ENCODE measurements around the gene CNDP1. TPM values are rescaled to one million over a fixed set of nuclear protein-coding genes. Genes with fewer than 3 reads are reported as not detected.

The CNDP1 gene
- total RNA-seq, 1 experiment from 2014 or later, result not detected

DNA sequence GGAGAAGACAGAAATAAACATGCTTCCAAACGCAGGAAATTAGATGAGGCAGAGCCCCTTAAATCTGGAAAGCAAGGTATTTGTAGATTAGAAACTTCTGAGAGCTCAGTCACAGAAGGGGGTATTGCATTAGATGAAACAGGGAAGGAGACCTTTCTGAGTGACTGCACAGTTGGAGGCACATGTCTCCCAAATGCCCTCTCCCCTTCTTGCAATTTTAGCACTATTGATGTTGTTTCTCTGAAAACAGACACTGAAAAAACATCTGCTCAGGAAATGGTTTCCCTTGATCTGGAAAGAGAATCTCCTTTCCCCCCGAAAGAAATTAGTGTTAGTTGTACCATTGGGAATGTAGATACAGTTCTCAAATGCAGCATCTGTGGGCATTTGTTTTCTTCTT lies 96.9 kb downstream of the CNDP1 start:
- intact Hi-C loops (cut with micrococcal nuclease; ENCODE audit: unreplicated experiment), result no loop called here
- Mint-ChIP-seq H3K9me3 (ENCODE audit: low read depth, unreplicated experiment) (no peaks in the 10 kb centered on the region), H3K27ac (ENCODE audit: unreplicated experiment) (no peak overlapping the region), H3K4me1 (ENCODE audit: low read depth, unreplicated experiment) (peaks cover 8% of the 10 kb centered on the region), H3K36me3 (ENCODE audit: insufficient read depth, unreplicated experiment) (peaks cover 6% of the 10 kb centered on the region), H3K27me3 (ENCODE audit: unreplicated experiment) (no peaks in the 10 kb centered on the region), H3K4me3 (ENCODE audit: low read depth, unreplicated experiment) (no peak overlapping the region)
- TF ChIP-seq, protein P1, sequence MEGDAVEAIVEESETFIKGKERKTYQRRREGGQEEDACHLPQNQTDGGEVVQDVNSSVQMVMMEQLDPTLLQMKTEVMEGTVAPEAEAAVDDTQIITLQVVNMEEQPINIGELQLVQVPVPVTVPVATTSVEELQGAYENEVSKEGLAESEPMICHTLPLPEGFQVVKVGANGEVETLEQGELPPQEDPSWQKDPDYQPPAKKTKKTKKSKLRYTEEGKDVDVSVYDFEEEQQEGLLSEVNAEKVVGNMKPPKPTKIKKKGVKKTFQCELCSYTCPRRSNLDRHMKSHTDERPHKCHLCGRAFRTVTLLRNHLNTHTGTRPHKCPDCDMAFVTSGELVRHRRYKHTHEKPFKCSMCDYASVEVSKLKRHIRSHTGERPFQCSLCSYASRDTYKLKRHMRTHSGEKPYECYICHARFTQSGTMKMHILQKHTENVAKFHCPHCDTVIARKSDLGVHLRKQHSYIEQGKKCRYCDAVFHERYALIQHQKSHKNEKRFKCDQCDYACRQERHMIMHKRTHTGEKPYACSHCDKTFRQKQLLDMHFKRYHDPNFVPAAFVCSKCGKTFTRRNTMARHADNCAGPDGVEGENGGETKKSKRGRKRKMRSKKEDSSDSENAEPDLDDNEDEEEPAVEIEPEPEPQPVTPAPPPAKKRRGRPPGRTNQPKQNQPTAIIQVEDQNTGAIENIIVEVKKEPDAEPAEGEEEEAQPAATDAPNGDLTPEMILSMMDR (IDR thresholded peaks at IDR 0.05; ENCODE audit: unreplicated experiment), result no peak
- no TSS peak for BruUV-seq (replicated peaks)
- no peak for DNase-seq
- CTCF ChIA-PET, result no interaction called here

DNA sequence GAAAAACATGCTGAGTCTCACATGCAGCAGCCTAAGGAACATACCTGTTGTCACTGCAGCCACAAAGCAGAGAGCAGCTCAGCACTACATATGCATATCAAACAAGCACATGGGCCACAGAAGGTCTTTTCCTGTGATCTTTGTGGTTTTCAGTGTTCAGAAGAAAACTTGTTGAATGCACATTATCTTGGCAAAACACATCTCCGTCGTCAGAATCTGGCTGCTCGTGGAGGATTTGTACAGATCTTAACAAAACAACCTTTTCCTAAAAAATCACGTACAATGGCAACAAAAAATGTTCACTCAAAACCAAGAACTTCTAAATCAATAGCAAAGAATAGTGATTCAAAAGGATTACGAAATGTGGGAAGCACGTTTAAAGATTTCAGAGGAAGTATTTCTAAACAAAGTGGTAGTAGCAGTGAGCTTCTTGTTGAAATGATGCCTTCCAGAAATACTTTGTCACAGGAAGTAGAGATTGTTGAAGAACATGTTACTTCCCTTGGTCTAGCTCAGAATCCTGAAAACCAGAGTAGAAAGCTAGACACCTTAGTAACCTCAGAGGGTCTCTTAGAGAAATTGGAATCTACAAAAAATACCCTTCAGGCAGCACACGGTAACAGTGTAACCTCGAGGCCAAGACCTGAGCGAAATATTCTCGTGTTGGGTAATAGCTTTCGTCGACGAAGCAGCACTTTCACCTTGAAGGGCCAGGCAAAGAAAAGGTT lies 97.5 kb downstream of the CNDP1 start:
- TF ChIP-seq, protein P1 (IDR thresholded peaks at IDR 0.05; ENCODE audit: unreplicated experiment), result no peak
- Mint-ChIP-seq H3K9me3 (ENCODE audit: low read depth, unreplicated experiment) (no peaks in the 10 kb centered on the region), H3K27me3 (ENCODE audit: unreplicated experiment) (no peaks in the 10 kb centered on the region), H3K4me3 (ENCODE audit: low read depth, unreplicated experiment) (no peak overlapping the region), H3K36me3 (ENCODE audit: insufficient read depth, unreplicated experiment) (peaks cover 6% of the 10 kb centered on the region), H3K27ac (ENCODE audit: unreplicated experiment) (no peak overlapping the region), H3K4me1 (ENCODE audit: low read depth, unreplicated experiment) (peaks cover 8% of the 10 kb centered on the region)
- intact Hi-C loops (cut with micrococcal nuclease; ENCODE audit: unreplicated experiment), result no loop called here
- no TSS peak for BruUV-seq (replicated peaks)
- CTCF ChIA-PET, result no interaction called here
- no peak for DNase-seq

DNA sequence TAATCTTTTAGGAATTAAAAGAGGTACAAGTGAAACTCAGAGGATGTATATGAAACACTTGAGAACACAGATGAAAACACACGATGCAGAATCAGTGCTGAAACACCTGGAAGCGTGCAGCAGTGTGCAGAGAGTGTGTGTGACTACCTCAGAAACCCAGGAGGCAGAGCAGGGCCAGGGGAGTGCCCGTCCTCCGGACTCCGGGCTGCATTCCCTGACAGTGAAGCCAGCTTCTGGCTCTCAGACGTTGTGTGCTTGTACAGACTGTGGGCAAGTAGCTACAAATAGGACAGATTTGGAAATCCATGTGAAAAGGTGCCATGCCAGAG lies 98.0 kb downstream of the CNDP1 start:
- Mint-ChIP-seq H3K4me1 (ENCODE audit: low read depth, unreplicated experiment) (peaks cover 8% of the 10 kb centered on the region), H3K4me3 (ENCODE audit: low read depth, unreplicated experiment) (no peak overlapping the region), H3K27ac (ENCODE audit: unreplicated experiment) (no peak overlapping the region), H3K36me3 (ENCODE audit: insufficient read depth, unreplicated experiment) (peaks cover 6% of the 10 kb centered on the region), H3K9me3 (ENCODE audit: low read depth, unreplicated experiment) (no peaks in the 10 kb centered on the region), H3K27me3 (ENCODE audit: unreplicated experiment) (no peaks in the 10 kb centered on the region)
- no peak for DNase-seq
- BruUV-seq (replicated peaks), result no TSS peak
- intact Hi-C loops (cut with micrococcal nuclease; ENCODE audit: unreplicated experiment), result no loop called here
- CTCF ChIA-PET, result no interaction called here
- TF ChIP-seq, protein P1 (IDR thresholded peaks at IDR 0.05; ENCODE audit: unreplicated experiment), result no peak

DNA sequence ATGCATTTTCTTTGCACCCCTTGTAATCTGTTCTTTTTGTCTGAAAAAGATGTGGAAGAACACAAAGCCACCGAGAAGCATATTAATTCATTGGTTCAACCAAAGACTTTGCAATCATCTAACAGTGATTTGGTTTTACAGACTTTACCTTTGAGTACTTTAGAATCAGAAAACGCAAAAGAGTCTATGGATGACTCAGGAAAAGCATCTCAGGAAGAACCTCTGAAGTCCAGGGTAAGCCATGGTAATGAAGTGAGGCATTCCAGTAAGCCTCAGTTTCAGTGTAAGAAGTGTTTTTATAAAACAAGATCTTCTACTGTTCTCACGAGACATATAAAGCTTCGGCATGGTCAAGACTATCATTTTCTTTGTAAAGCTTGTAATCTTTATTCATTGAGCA lies 98.6 kb downstream of the CNDP1 start:
- Mint-ChIP-seq H3K27ac (ENCODE audit: unreplicated experiment) (no peak overlapping the region), H3K9me3 (ENCODE audit: low read depth, unreplicated experiment) (no peaks in the 10 kb centered on the region), H3K4me1 (ENCODE audit: low read depth, unreplicated experiment) (peaks cover 3% of the 10 kb centered on the region), H3K4me3 (ENCODE audit: low read depth, unreplicated experiment) (no peak overlapping the region), H3K36me3 (ENCODE audit: insufficient read depth, unreplicated experiment) (peaks cover 6% of the 10 kb centered on the region), H3K27me3 (ENCODE audit: unreplicated experiment) (no peaks in the 10 kb centered on the region)
- CTCF ChIA-PET, result no interaction called here
- TF ChIP-seq, protein P1 (IDR thresholded peaks at IDR 0.05; ENCODE audit: unreplicated experiment), result no peak
- BruUV-seq (replicated peaks), result no TSS peak
- DNase-seq, result no peak
- intact Hi-C loops (cut with micrococcal nuclease; ENCODE audit: unreplicated experiment), result no loop called here
